Loucy (cell line): ENCODE data around the gene ATRIP.
"Not testable (repeated sequence)": the region's sequence is repeated elsewhere in the genome, so short reads cannot be mapped to it uniquely, and the experiment has no call there.

Experiments used
- H2AFZ ChIP-seq: fragments of 200-600 bp; sonication (generic); 2 replicates; pipeline ENCODE4 v1.6.0; 2016; ENCODE audit warnings: antibody characterized with exemption, mild to moderate bottlenecking, low read length, moderate library complexity
- H3F3A ChIP-seq: fragments of 200-600 bp; 2 replicates; pipeline ENCODE4 v1.6.0; 2016; ENCODE audit warnings: antibody characterized with exemption, low read depth, mild to moderate bottlenecking
- H3K27me3 ChIP-seq: fragments of 200-600 bp; sonication (generic); 2 replicates; pipeline ENCODE4 v1.6.1; 2014; ENCODE audit warnings: low read length, mild to moderate bottlenecking; ENCODE audit not compliant: insufficient read depth, poor library complexity, severe bottlenecking
- H3K36me3 ChIP-seq: fragments of 200-600 bp; sonication (generic); 2 replicates; pipeline ENCODE4 v1.6.1; 2016; ENCODE audit warnings: low read length; ENCODE audit not compliant: insufficient read depth
- H3K4me1 ChIP-seq: fragments of 200-600 bp; sonication (generic); 2 replicates; pipeline ENCODE4 v1.5.1; 2014; ENCODE audit warnings: low read length, mild to moderate bottlenecking; ENCODE audit not compliant: insufficient read depth, poor library complexity, severe bottlenecking
- H3K4me2 ChIP-seq: fragments of 200-600 bp; sonication (generic); 2 replicates; pipeline ENCODE4 v1.6.0; 2014; ENCODE audit warnings: antibody characterized with exemption, low read length, low read depth, mild to moderate bottlenecking; ENCODE audit not compliant: poor library complexity, severe bottlenecking
- H3K4me3 ChIP-seq: fragments of 200-600 bp; sonication (generic); 2 replicates; pipeline ENCODE4 v1.5.1; 2014; ENCODE audit warnings: low read length, mild to moderate bottlenecking, mixed read lengths; ENCODE audit not compliant: poor library complexity, severe bottlenecking
- H3K79me2 ChIP-seq: fragments of 200-600 bp; sonication (generic); 2 replicates; pipeline ENCODE4 v1.6.1; 2014; ENCODE audit warnings: low read length; ENCODE audit not compliant: insufficient read depth
- H3K9ac ChIP-seq: fragments of 200-600 bp; sonication (generic); 2 replicates; pipeline ENCODE4 v1.6.0; 2014; ENCODE audit warnings: mild to moderate bottlenecking, low read depth, low read length, moderate library complexity; ENCODE audit not compliant: poor library complexity, severe bottlenecking
- H3K9me2 ChIP-seq: fragments of 200-600 bp; sonication (generic); replicated peaks from 2 replicates; pipeline ENCODE4 v1.6.1; 2016; ENCODE audit warnings: low read depth, low read length, mixed read lengths
- H3K9me3 ChIP-seq: fragments of 200-600 bp; sonication (generic); 2 replicates; pipeline ENCODE4 v1.6.1; 2014; ENCODE audit warnings: mild to moderate bottlenecking, antibody characterized with exemption, low read length, low read depth; ENCODE audit not compliant: insufficient read depth
- H4K20me1 ChIP-seq: fragments of 200-600 bp; sonication (generic); 2 replicates; pipeline ENCODE4 v1.6.0; 2014; ENCODE audit warnings: antibody characterized with exemption, low read length, mild to moderate bottlenecking; ENCODE audit not compliant: insufficient read depth, poor library complexity, severe bottlenecking
- EZH2phosphoT487 ChIP-seq: fragments of 200-600 bp; IDR thresholded peaks from 2 replicates; pipeline ENCODE4 v1.6.1; 2018; ENCODE audit warnings: antibody characterized with exemption, mild to moderate bottlenecking, moderate library complexity, borderline replicate concordance
- TF ChIP-seq, protein P1 (sequence below): fragments of 200-600 bp; sonication (generic); conservative IDR thresholded peaks from 2 replicates; pipeline ENCODE4 v1.5.1; 2014; ENCODE audit warnings: mild to moderate bottlenecking, antibody characterized with exemption, low read length

Gene ATRIP

DNA sequence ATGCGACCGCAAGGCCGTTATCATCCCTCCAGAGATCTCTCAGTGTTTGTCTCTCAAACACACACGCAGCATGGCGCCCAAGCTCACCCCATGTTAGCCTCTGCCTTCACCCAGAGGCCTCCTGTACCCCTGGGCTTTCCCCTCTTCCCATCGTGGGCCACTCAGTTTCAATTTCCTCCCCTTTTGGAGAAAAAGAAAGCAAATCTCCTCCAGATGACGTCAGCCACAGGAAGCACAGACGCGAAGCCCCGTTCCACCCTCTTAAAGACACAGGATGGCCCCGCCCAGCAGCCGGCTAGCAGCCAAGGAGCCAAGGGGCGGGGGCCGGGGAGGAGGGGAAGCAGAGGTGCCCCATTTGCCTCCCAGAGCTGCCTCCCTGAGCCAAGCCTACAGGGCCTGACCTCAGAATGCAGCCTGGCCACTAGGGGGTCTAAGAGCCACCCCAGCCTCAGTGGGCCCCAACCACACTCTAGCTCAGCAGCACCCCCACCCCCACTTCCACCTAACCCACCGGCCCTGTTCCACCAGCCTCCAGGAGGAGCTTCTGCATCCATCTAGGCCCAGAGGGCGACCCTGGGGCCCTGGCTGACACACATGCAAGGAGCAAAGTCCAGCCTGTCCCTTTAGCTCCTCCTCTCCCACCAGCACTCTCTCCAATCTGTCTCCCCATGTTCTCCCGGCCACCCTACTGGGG is 26.5 kb downstream of the ATRIP start:
- peaks cover 35% of the 10 kb centered on the region for H3K4me1 ChIP-seq
- peaks cover 3% of the 10 kb centered on the region; the same call in 1 of the 2 replicates for H3K36me3 ChIP-seq

GRCh38 chr3:48473617-48473952 is 27.0 kb downstream of the ATRIP start:
- no peak for TF ChIP-seq EZH2phosphoT487
- TF ChIP-seq, protein P1, sequence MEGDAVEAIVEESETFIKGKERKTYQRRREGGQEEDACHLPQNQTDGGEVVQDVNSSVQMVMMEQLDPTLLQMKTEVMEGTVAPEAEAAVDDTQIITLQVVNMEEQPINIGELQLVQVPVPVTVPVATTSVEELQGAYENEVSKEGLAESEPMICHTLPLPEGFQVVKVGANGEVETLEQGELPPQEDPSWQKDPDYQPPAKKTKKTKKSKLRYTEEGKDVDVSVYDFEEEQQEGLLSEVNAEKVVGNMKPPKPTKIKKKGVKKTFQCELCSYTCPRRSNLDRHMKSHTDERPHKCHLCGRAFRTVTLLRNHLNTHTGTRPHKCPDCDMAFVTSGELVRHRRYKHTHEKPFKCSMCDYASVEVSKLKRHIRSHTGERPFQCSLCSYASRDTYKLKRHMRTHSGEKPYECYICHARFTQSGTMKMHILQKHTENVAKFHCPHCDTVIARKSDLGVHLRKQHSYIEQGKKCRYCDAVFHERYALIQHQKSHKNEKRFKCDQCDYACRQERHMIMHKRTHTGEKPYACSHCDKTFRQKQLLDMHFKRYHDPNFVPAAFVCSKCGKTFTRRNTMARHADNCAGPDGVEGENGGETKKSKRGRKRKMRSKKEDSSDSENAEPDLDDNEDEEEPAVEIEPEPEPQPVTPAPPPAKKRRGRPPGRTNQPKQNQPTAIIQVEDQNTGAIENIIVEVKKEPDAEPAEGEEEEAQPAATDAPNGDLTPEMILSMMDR, result no peak
- peak overlapping the region; percentile 97 for H2AFZ ChIP-seq
- H3K4me2 ChIP-seq, result peak overlapping the region; percentile 81

More for the DNA sequence above, 26.5 kb downstream of the ATRIP start:
- Histone ChIP-seq H3K79me2 (peaks cover 46% of the 10 kb centered on the region), H3K27me3 (no peaks in the 10 kb centered on the region), H3K9me3 (no peaks in the 10 kb centered on the region), H3F3A (no peaks in the 10 kb centered on the region), H3K9ac (peak overlapping the region; percentile 74), H3K9me2 (no peaks in the 10 kb centered on the region), H2AFZ (peak overlapping the region; percentile 97), H3K4me2 (peak overlapping the region; percentile 81), H3K4me3 (peak overlapping the region; percentile 73), H4K20me1 (peaks cover 7% of the 10 kb centered on the region)
- TF ChIP-seq, protein P1, result peak; percentile 81
- no peak for TF ChIP-seq EZH2phosphoT487

GRCh38 chr3:48474031-48474430 is 27.5 kb downstream of the ATRIP start:
- peaks cover 36% of the 10 kb centered on the region for H3K79me2 ChIP-seq
- H3K4me1 ChIP-seq, result peaks cover 39% of the 10 kb centered on the region
- not testable (repeated sequence) for H3K27me3 ChIP-seq, H3K4me2 ChIP-seq, H3K9me2 ChIP-seq, H3K36me3 ChIP-seq, H3K9ac ChIP-seq, H4K20me1 ChIP-seq, H3K4me3 ChIP-seq, H3F3A ChIP-seq, H2AFZ ChIP-seq, H3K9me3 ChIP-seq

More at GRCh38 chr3:48473617-48473952, 27.0 kb downstream of the ATRIP start:
- Histone ChIP-seq H3K79me2 (peaks cover 41% of the 10 kb centered on the region), H3K27me3 (no peaks in the 10 kb centered on the region), H3K36me3 (no peaks in the 10 kb centered on the region), H3F3A (no peaks in the 10 kb centered on the region), H3K9me3 (no peaks in the 10 kb centered on the region), H4K20me1 (peaks cover 7% of the 10 kb centered on the region), H3K4me1 (peaks cover 35% of the 10 kb centered on the region), H3K4me3 (peak overlapping the region; percentile 73), H3K9me2 (no peaks in the 10 kb centered on the region), H3K9ac (peak overlapping the region; percentile 74)

DNA sequence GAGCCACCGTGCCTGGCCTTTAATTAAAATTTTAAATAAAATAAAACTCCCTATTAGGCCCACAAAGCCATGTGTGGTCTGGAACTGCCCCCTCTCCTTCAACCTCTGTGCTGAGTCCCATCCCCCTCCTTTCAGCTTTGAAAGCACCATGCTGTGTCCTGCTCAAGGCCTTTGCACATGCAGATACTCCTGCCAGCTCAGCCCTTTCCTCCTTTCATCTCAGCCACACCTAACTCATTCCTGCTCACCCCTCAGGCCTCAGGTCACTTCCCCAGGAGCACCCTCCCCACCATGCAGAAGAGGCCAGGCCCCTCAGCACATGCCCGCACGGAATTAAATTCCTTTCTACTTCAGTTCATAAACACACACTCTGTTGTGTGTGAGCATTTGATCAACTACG is 28.1 kb downstream of the ATRIP start:
- Histone ChIP-seq H3K9ac (no peak overlapping the region), H3K79me2 (peaks cover 30% of the 10 kb centered on the region), H2AFZ (no peak overlapping the region), H3K4me2 (no peak overlapping the region), H3K9me2 (no peaks in the 10 kb centered on the region), H3K4me1 (peaks cover 38% of the 10 kb centered on the region), H3K4me3 (no peak overlapping the region), H3K9me3 (no peaks in the 10 kb centered on the region), H3F3A (no peaks in the 10 kb centered on the region), H3K27me3 (no peaks in the 10 kb centered on the region), H3K36me3 (no peaks in the 10 kb centered on the region), H4K20me1 (peaks cover 7% of the 10 kb centered on the region)
- TF ChIP-seq, protein P1, result no peak
- TF ChIP-seq EZH2phosphoT487, result no peak
